RKO (cell line): ENCODE results near the gene JMJD8.

Source experiments
- DNase-seq: peaks from one replicate; pipeline ENCODE4 v3.0.0-alpha.2; 2016; ENCODE audit warnings: low spot score

Gene JMJD8

DNA sequence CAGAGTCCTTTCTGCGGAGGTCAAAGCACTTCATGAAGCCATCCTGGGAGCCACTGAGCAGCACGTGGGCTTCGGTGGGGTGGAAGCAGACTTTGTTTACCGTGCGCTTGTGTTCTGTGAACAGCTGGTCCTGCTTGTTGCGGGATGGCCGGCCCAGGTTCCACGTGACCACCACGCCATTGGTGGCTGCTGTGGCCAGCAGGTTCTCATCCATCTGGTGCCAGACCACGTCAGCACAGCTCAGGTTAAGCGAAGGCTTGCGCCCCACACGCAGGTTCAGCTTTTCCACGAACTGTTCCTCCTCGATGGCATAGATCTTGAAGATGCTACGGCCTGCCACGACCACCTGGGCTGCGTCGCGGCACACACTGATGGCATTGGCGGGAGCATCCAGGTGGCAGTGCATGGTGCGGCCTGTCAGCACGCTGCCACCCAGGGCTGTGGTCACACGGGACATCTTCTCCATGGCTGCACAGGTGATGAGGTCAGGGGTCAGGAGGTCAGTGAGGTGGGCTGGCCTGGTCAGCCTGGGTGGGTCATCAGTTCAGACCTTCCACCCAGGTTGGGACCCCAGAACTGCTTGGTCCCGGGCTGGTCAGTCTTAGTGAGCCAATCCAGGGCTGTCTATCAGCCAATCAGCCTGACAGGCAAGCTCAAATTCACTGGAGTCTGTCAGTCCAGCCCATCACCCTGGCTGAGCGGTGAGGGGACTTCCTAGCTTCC is 5.2 kb upstream of the JMJD8 start:
- no peak for DNase-seq

GRCh38 chr16:687499-687898 is 3.4 kb upstream of the JMJD8 start:
- DNase-seq = no peak

DNA sequence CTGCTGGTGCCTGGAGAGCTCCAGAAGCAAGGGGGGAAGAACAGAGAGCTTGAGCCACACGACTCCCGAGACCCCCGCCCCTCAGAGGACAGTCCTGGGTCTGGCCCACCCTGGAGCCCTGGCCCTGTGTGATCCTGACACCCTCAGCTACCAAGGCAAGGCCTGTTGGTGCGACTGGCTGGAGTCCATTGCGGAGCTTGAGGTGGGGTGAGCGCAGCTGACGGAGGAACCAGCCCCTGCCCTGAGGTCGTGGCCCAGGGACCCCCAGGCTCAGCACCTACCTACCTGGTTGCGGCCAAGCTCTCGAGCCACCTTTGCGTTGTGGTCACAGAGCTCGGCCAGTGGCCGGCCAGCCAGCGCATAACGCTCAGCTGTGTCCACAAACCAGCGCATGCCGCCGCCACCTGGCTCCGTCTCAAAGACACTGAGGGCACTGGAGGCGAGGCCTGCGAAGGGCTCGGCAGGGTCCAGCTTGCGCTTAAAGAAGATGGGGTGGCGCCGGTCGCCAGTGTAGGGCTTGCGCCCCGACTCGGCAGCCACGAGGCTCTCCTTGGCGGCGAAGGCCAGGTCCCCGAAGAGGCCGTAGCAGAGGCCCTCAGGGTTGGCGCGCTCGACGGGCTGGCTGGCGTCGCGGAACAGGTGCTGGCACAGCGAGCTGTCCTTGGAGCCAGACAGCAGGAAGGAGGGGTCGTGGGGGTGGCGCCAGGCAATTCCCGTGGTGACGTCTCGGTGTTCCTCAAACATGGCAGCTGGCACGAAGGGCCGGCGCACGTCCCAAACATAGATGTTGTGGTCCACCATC is 2.5 kb upstream of the JMJD8 start:
- no peak for DNase-seq

DNA sequence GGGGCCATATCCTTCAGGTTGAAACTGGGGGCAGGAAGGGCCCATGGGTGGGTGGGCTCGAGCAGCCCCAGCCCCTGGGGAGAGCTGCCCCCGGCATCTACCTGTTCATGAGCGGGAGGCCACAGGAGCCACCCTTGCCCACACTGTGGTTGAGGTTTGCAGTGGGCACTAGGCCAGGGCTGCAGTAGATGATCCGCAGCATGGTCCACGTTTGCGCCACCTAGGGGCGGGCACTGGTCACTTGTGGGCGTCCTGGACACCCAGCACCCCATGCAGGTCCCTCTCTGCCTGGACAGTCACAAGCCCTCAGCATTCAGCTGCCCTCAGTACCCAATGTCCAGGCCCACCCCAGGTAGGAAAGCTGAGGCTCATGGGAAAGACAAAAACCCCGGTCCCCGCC is 1.8 kb upstream of the JMJD8 start:
- DNase-seq = peak; percentile 82

DNA sequence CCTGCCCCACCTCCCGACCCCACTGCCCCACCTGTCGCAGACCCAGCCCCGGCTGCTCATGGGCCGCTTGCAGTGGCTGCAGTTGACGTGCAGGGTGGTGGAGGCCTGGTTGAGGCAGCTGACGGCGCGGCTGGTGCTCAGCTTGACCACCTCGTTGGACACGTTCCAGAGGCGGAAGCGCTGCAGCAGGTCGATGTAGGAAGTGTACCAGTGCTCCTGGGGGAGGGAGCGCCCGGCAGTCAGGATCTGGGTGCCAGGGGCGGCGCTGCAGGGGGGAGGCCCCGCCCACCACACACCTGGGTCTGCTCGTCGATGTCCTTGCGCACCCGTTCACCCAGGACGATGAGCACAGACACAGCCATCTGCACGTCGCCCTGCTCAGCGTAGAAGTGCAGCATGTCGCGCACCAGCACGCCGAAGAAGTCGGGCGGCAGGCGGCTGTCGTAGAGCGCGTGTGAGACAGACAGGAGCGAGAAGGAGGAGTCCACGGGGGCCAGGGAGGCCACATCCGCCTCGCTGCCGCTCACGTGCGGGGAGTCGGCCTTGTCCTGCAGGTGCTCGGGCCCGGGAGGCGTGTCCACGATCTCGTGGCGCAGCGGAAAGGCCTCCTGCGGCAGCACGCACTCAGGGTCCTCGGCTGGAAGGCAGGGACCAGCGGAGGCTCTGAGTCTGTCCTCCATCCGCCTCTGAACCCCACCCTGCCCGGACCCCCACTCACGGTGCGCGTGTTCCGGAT is 995 bp upstream of the JMJD8 start:
- no peak for DNase-seq

- peak; percentile 49 for DNase-seq
Measured at GRCh38 chr16:683396-684070, 601 bp downstream of the JMJD8 start.

- peak; percentile 52 for DNase-seq
Measured at GRCh38 chr16:682493-683395, 1.4 kb downstream of the JMJD8 start.

DNA sequence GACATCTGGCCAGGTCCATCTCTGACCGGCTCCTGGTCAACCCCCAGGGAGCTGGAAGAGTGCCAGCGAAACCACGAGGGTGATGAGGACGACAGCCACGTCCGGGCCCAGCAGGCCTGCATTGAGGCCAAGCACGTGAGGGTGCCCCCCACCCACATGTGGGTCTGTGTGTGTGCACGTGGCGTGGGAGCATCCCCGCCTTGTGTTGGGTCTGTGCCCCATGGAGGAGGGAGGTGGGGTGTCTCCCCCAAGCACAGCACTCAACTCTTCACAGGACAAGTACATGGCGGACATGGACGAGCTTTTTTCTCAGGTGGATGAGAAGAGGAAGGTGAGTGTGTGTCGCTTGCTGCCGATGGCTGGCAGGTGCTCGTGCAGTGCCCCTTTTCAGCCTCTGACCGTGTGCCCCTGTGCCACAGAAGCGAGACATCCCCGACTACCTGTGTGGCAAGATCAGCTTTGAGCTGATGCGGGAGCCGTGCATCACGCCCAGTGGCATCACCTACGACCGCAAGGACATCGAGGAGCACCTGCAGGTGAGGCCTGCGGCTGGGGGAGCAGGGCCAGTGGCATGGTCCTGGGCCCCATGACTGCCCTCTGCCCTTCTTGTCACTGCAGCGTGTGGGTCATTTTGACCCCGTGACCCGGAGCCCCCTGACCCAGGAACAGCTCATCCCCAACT is 2.2 kb downstream of the JMJD8 start:
- DNase-seq = peak; percentile 74

DNA sequence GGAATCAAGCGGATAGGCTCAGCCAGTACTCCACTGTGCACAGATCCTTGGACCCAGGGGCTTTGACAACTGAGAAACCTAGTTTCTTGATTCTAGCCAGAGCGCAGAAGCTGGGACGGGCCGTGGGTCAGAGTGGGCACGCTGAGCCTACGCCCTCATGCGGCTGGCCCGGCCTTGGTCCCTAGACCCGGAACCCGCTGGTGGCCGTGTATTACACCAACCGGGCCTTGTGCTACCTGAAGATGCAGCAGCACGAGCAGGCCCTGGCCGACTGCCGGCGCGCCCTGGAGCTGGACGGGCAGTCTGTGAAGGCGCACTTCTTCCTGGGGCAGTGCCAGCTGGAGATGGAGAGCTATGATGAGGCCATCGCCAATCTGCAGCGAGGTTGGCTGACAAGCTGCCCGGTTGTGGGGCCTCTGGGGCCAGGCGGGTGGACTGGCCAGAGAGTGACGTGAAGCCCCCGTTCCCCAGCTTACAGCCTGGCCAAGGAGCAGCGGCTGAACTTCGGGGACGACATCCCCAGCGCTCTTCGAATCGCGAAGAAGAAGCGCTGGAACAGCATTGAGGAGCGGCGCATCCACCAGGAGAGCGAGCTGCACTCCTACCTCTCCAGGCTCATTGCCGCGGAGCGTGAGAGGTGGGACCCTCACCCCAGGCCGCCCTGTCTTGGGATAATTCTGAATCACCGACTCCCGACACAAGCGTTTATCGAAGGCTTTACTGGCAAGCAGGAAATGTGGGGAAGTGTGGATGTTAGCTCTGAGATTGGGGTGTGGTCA is 3.0 kb downstream of the JMJD8 start:
- peak; percentile 87 for DNase-seq

GRCh38 chr16:680625-680945 is 3.5 kb downstream of the JMJD8 start:
- DNase-seq = no peak

- DNase-seq = peak; percentile 88
Measured at GRCh38 chr16:679814-680624, 4.1 kb downstream of the JMJD8 start, which contains the start of gene STUB1. TSS of gene STUB1 (plus strand) at chr16:680410. CDS start at chr16:680526, 116 bp downstream.

DNA sequence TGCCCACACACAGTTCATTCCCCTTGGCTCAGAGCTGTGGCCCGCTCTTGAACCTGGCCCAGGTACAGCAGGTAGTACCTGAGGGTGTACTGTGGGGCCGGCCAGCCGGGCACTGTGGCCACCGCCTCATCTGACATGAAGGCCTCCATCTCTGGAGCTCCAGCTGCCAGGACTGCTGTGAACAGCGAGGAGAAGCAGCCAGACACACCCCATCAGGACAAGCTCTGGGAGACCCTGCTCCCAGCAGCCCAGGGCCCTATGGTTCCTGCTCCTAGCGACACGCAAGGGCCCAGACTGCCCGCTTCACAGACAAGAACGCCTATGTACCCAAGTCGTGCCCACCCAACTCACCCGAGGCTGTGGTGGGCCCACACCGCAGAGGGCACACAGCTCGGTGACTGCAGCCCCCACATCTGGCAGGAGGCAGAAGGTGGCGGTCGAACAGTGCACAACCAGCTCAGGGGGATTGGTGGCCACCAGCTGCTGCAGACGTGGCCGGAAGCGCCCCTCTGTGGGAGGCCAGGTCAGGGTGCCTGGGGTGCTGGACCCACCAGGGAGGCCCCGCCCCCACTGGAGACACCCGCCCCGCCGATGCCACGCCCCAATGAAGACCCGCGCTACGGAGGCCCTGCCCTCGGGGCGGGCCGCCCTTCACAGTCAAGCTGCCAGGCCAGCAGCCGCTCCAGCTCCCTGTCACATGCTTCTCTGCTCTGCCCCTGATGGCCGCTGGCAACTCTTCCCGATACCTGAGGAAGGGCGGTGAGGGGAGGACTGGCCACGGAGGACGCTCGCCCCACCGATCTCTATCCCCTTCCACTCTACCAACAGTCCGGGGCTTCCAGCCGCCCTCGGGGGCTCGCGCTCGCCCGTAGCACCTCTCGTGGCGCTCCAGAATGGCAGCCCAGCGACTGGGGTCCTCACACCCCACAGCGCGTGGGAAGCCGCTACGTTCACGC is 5.0 kb downstream of the JMJD8 start:
- peak; percentile 76 for DNase-seq

GRCh38 chr16:678209-678857 is 5.8 kb downstream of the JMJD8 start:
- no peak for DNase-seq

- DNase-seq = no peak
Measured at GRCh38 chr16:677316-678190, 6.6 kb downstream of the JMJD8 start.

GRCh38 chr16:676913-677312 is 7.2 kb downstream of the JMJD8 start:
- no peak for DNase-seq

DNA sequence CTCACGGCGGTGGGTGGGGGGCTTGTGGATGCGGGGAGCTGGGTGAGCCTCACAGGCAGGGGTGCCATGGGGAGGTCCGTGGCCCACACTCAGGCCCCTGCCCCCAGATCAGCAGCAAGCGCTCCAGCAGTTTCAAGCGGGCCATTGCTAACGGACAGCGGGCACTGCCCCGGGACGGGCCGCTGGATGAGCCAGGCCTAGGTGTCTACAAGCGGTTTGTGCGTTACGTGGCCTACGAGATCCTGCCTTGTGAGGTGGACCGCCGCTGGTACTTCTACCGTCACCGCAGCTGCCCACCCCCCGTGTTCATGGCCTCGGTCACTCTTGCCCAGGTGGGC is 7.6 kb downstream of the JMJD8 start:
- no peak for DNase-seq
